ENCODE results near the gene NUP133. TPM values are rescaled to one million over a fixed set of nuclear protein-coding genes. Genes with fewer than 3 reads are reported as not detected.
"Not testable (repeated sequence)": the region's sequence is repeated elsewhere in the genome, so short reads cannot be mapped to it uniquely, and the experiment has no call there.

The NUP133 gene
- total RNA-seq, 4 donors from 2014 or later = 15.4 to 40.4 (median 25.5) TPM

GRCh38 chr1:229523052-229523451, 14.9 kb upstream of the NUP133 start:
- no peaks in the 10 kb centered on the region for H3K9me3 ChIP-seq
- H3K36me3 ChIP-seq = peaks cover 0 to 89% (median 0%) of the 10 kb centered on the region in 3 donors
- H3K4me1 ChIP-seq = no peaks in the 10 kb centered on the region
- H3K27ac ChIP-seq = no peak overlapping the region
- TF ChIP-seq POLR2A (IDR thresholded peaks at IDR 0.05) (no peak), CTCF (IDR thresholded peaks at IDR 0.05) (no peak)
- H3K4me3 ChIP-seq = no peak overlapping the region
- no peaks in the 10 kb centered on the region for H3K27me3 ChIP-seq
- no peak for DNase-seq

- Histone ChIP-seq H3K4me3 (no peak overlapping the region), H3K27me3 (no peaks in the 10 kb centered on the region), H3K4me1 (no peaks in the 10 kb centered on the region), H3K36me3 (peaks cover 0 to 28% (median 0%) of the 10 kb centered on the region in 3 donors), H3K27ac (no peak overlapping the region), H3K9me3 (no peaks in the 10 kb centered on the region)
- peak in 2 of 3 donors; percentile 61 to 85 for DNase-seq
- TF ChIP-seq POLR2A (IDR thresholded peaks at IDR 0.05) (no peak), CTCF (IDR thresholded peaks at IDR 0.05) (peak; percentile 60 to 80 (median 79))
Measured at GRCh38 chr1:229514578-229515275, 6.6 kb upstream of the NUP133 start.

- DNase-seq, H3K27ac ChIP-seq, H3K4me1 ChIP-seq, H3K9me3 ChIP-seq, H3K4me3 ChIP-seq, H3K27me3 ChIP-seq, H3K36me3 ChIP-seq: not testable (repeated sequence)
Measured at GRCh38 chr1:229511625-229512024, 3.5 kb upstream of the NUP133 start.

GRCh38 chr1:229511201-229511600, 3.1 kb upstream of the NUP133 start:
- not testable (repeated sequence) for H3K27ac ChIP-seq, H3K4me3 ChIP-seq, H3K27me3 ChIP-seq, H3K9me3 ChIP-seq, DNase-seq, H3K36me3 ChIP-seq
- H3K4me1 ChIP-seq = peaks cover 0 to 12% (median 2%) of the 10 kb centered on the region in 4 donors

GRCh38 chr1:229509576-229509975, 1.4 kb upstream of the NUP133 start:
- no peak overlapping the region for H3K27ac ChIP-seq
- H3K36me3 ChIP-seq = no peaks in the 10 kb centered on the region
- DNase-seq = no peak
- TF ChIP-seq POLR2A (IDR thresholded peaks at IDR 0.05) (no peak), CTCF (IDR thresholded peaks at IDR 0.05) (no peak)
- H3K27me3 ChIP-seq = no peaks in the 10 kb centered on the region
- no peaks in the 10 kb centered on the region for H3K9me3 ChIP-seq
- H3K4me1 ChIP-seq = peaks cover 0 to 12% (median 2%) of the 10 kb centered on the region in 4 donors
- no peak overlapping the region for H3K4me3 ChIP-seq

- H3K27me3 ChIP-seq = no peaks in the 10 kb centered on the region
- no peaks in the 10 kb centered on the region for H3K36me3 ChIP-seq
- H3K4me3 ChIP-seq = peak overlapping the region; percentile 75 to 94 (median 83)
- no peak for TF ChIP-seq CTCF (IDR thresholded peaks at IDR 0.05)
- no peak for DNase-seq
- H3K4me1 ChIP-seq = peaks cover 0 to 12% (median 2%) of the 10 kb centered on the region in 4 donors
- H3K27ac ChIP-seq = peak overlapping the region; percentile 89 to 94 (median 93)
- no peaks in the 10 kb centered on the region for H3K9me3 ChIP-seq
Measured at GRCh38 chr1:229508823-229509337, 739 bp upstream of the NUP133 start.
